Ishikawa (cell line): ENCODE measurements around the gene BEGAIN.

Experiments
- CEBPB ChIP-seq: IDR thresholded peaks from 2 replicates; pipeline ENCODE4 v1.6.1; 2012
- CREB1 ChIP-seq: IDR thresholded peaks from 2 replicates; pipeline ENCODE4 v1.6.1; 2012; ENCODE audit warnings: low read depth
- EGR1 ChIP-seq: IDR thresholded peaks from 2 replicates; pipeline ENCODE4 v1.6.1; 2012
- EP300 ChIP-seq: IDR thresholded peaks from 2 replicates; pipeline ENCODE4 v1.6.1; 2012; ENCODE audit warnings: borderline replicate concordance
- FOXM1 ChIP-seq: IDR thresholded peaks from 2 replicates; pipeline ENCODE4 v1.6.1; 2012; ENCODE audit warnings: low read depth, borderline replicate concordance
- NFIC ChIP-seq: IDR thresholded peaks from 2 replicates; pipeline ENCODE4 v1.6.1; 2012
- RAD21 ChIP-seq: IDR thresholded peaks from 2 replicates; pipeline ENCODE4 v1.6.1; 2012; ENCODE audit warnings: low read depth
- TAF1 ChIP-seq: IDR thresholded peaks from 2 replicates; pipeline ENCODE4 v1.6.1; 2012; ENCODE audit warnings: low read depth, mild to moderate bottlenecking
- TCF12 ChIP-seq: IDR thresholded peaks from 2 replicates; pipeline ENCODE4 v1.6.1; 2012; ENCODE audit warnings: low read depth
- TEAD4 ChIP-seq: IDR thresholded peaks from 2 replicates; pipeline ENCODE4 v1.6.1; 2012
- YY1 ChIP-seq: IDR thresholded peaks from 2 replicates; pipeline ENCODE4 v1.6.1; 2012; ENCODE audit warnings: low read depth
- ZBTB7A ChIP-seq: IDR thresholded peaks from 2 replicates; pipeline ENCODE4 v1.6.1; 2012; ENCODE audit warnings: low read depth
- TF ChIP-seq, protein P1 (sequence below): IDR thresholded peaks from 2 replicates; pipeline ENCODE4 v1.6.1; 2012
- TF ChIP-seq, protein P2 (sequence below): IDR thresholded peaks from 2 replicates; pipeline ENCODE4 v1.6.1; 2012
- TF ChIP-seq, protein P3 (sequence below): IDR thresholded peaks from 2 replicates; pipeline ENCODE4 v1.6.1; 2012; ENCODE audit warnings: low read depth, mild to moderate bottlenecking

The BEGAIN gene

DNA sequence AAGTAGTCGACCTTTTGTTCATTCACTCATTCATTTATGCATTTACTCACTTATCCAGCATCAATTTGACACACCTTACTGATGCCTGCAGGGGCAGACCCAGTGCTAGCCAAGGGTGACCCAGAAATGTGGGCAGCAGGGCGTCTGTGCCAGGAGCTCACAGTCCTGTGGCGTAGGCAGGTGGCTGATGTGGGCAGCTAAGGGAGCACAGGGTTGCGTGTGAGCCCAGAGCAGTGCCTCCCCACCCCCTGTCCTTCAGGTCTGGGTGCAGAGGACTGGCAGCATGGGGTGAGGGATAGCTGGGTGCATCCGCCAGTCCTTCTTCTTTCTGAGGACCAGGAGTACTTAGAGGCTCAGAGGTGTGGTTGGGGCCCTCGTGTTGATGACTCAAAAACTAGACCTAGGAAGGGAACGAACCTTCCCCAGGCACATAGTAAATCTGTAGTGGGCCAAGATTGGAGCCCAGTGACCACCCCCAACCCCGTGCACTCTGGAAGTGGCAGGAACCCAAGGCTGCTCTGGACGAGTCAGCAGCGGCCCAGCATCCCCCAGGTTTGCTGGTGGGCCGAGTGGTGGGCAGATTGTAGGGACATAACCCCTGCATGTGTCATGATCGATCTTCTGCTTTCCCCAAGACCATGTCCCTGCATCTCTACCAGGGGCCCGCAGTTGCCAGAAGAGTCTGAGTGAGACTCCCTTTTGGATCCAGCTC, 63.9 kb downstream of the BEGAIN start:
- TF ChIP-seq FOXM1, result no peak
- no peak for TF ChIP-seq CREB1
- TF ChIP-seq TAF1, result no peak
- TF ChIP-seq, protein P1, sequence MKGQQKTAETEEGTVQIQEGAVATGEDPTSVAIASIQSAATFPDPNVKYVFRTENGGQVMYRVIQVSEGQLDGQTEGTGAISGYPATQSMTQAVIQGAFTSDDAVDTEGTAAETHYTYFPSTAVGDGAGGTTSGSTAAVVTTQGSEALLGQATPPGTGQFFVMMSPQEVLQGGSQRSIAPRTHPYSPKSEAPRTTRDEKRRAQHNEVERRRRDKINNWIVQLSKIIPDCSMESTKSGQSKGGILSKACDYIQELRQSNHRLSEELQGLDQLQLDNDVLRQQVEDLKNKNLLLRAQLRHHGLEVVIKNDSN, result no peak
- no peak for TF ChIP-seq TEAD4
- TF ChIP-seq RAD21, result no peak
- TF ChIP-seq, protein P2, sequence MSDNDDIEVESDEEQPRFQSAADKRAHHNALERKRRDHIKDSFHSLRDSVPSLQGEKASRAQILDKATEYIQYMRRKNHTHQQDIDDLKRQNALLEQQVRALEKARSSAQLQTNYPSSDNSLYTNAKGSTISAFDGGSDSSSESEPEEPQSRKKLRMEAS, result no peak
- TF ChIP-seq NFIC, result no peak
- no peak for TF ChIP-seq EGR1
- TF ChIP-seq YY1, result no peak
- no peak for TF ChIP-seq EP300
- TF ChIP-seq TCF12, result no peak
- TF ChIP-seq, protein P3, sequence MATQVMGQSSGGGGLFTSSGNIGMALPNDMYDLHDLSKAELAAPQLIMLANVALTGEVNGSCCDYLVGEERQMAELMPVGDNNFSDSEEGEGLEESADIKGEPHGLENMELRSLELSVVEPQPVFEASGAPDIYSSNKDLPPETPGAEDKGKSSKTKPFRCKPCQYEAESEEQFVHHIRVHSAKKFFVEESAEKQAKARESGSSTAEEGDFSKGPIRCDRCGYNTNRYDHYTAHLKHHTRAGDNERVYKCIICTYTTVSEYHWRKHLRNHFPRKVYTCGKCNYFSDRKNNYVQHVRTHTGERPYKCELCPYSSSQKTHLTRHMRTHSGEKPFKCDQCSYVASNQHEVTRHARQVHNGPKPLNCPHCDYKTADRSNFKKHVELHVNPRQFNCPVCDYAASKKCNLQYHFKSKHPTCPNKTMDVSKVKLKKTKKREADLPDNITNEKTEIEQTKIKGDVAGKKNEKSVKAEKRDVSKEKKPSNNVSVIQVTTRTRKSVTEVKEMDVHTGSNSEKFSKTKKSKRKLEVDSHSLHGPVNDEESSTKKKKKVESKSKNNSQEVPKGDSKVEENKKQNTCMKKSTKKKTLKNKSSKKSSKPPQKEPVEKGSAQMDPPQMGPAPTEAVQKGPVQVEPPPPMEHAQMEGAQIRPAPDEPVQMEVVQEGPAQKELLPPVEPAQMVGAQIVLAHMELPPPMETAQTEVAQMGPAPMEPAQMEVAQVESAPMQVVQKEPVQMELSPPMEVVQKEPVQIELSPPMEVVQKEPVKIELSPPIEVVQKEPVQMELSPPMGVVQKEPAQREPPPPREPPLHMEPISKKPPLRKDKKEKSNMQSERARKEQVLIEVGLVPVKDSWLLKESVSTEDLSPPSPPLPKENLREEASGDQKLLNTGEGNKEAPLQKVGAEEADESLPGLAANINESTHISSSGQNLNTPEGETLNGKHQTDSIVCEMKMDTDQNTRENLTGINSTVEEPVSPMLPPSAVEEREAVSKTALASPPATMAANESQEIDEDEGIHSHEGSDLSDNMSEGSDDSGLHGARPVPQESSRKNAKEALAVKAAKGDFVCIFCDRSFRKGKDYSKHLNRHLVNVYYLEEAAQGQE, result no peak
- TF ChIP-seq CEBPB, result no peak
- no peak for TF ChIP-seq ZBTB7A

DNA sequence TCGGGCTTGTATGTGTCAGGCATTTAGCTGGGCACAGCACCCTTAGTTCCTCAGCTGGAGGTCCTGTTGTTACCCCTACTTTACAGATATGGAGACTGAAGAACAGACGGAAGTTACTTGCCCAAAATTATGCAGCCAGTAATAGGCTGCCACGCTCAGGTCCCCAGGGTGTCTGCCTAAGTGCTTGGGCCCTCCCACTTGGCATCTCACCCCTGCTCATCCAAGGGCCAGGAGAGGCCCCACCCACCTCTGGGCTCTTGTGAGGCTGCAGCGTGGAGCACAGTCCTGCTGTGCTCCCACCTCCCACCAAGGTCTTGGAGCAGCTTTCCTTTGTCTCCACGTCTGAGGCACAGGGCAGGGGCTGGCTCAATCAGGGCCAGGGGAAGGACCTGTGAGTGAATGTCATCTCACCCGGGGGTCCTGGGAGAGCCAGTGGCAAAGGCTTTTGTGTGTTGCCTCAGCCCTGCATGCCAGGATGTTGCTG, 64.6 kb downstream of the BEGAIN start:
- no peak for TF ChIP-seq TCF12
- TF ChIP-seq, protein P1, result no peak
- no peak for TF ChIP-seq NFIC
- no peak for TF ChIP-seq FOXM1
- TF ChIP-seq EP300, result no peak
- TF ChIP-seq CREB1, result no peak
- TF ChIP-seq TAF1, result no peak
- TF ChIP-seq EGR1, result no peak
- no peak for TF ChIP-seq ZBTB7A
- TF ChIP-seq, protein P2, result no peak
- TF ChIP-seq TEAD4, result no peak
- TF ChIP-seq CEBPB, result no peak
- TF ChIP-seq, protein P3, result no peak

DNA sequence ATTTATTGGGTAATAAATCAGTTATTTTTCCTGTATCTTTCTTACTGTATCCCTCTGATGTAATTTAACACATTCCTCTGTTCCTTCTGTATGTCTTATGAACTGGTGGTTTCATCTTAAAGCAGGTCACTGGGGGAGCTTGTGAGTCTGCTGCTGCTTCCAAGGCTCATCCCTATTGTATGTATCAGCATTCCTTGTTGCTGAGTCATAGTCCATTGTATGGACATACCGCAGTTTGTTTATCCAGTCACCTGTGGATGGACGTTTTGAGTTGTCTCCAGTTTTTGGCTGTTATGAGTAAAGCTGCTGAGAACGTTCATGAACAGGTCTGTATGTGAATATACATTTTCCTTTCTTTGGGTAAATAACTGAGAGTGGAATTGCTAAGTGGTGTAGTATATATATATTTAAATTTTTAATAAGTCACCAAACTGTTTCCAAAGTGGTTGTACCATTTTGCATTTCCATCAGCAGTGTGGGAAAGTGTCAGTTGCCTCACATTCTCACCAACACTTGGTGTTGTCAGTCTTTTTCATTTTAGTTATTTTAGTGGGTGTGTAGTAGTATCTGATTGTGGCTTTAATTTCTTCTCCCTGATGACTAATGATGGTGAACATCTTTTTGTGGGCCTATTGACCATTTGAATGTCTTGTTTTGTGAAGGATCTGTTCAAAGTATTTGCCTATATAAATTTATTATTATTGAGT, 82.7 kb downstream of the BEGAIN start:
- TF ChIP-seq TEAD4 (0 out of 2 replicates have a peak, but pooled peaks have one; percentile 20), YY1 (no peak), FOXM1 (no peak), TCF12 (no peak)

DNA sequence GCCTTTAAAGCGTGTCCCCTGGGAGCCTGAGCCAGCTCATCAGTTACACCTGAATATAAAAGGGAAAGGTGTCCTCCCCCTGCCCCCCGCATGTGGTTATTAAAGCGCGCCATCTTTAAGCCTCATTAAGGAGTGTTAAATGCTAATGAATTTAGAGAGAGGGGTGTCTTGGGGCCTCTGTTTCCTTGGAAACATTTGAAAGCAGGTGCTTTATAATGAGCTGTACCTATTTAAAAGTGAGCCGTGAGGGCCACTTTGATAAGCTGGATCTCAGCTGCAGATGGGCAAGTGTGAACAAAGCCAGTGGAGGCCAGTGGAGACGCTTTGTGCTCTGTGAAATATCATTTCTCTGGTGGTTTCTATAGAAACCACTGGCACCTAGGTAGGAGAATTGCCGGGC, 84.0 kb downstream of the BEGAIN start:
- no peak for TF ChIP-seq TEAD4
- TF ChIP-seq TCF12, result no peak
- TF ChIP-seq, protein P3, result no peak
- TF ChIP-seq ZBTB7A, result no peak
- no peak for TF ChIP-seq EP300
- TF ChIP-seq, protein P1, result no peak
